Neural cell (in vitro differentiated cells): Measurements from ENCODE around the gene TEDC2.

Experiments
- CTCF ChIP-seq: fragments of 450-650 bp; IDR thresholded peaks from 2 replicates; pipeline ENCODE4 v1.5.1; 2014; ENCODE audit warnings: antibody characterized with exemption, mild to moderate bottlenecking, moderate library complexity; ENCODE audit not compliant: poor library complexity, severe bottlenecking
- EP300 ChIP-seq: fragments of 450-650 bp; conservative IDR thresholded peaks from 2 replicates; pipeline ENCODE4 v1.6.1; 2014; ENCODE audit warnings: antibody characterized with exemption, mild to moderate bottlenecking, moderate library complexity; ENCODE audit not compliant: poor library complexity, severe bottlenecking
- EZH2 ChIP-seq: fragments of 200-600, 300-800 bp; shearing (Covaris generic), sonication (generic); IDR thresholded peaks from 2 replicates; pipeline ENCODE4 v1.6.1; 2014; ENCODE audit warnings: antibody characterized with exemption, low read length, borderline replicate concordance, mild to moderate bottlenecking; ENCODE audit not compliant: insufficient read depth, poor library complexity, severe bottlenecking
- MXI1 ChIP-seq: fragments of 450-650 bp; conservative IDR thresholded peaks from 2 replicates; pipeline ENCODE4 v1.6.1; 2014; ENCODE audit warnings: antibody characterized with exemption, mild to moderate bottlenecking; ENCODE audit not compliant: poor library complexity, severe bottlenecking
- POLR2AphosphoS5 ChIP-seq: IDR thresholded peaks from 2 replicates; pipeline ENCODE4 v1.6.1; 2012
- RAD21 ChIP-seq: fragments of 450-650 bp; conservative IDR thresholded peaks from 2 replicates; pipeline ENCODE4 v1.6.1; 2014; ENCODE audit warnings: antibody characterized with exemption, mild to moderate bottlenecking, moderate library complexity
- REST ChIP-seq: IDR thresholded peaks from 2 replicates; pipeline ENCODE4 v1.6.1; 2012; ENCODE audit warnings: borderline replicate concordance
- SMC3 ChIP-seq: fragments of 450-650 bp; conservative IDR thresholded peaks from 2 replicates; pipeline ENCODE4 v1.6.1; 2014; ENCODE audit warnings: antibody characterized with exemption, mild to moderate bottlenecking, moderate library complexity; ENCODE audit not compliant: poor library complexity
- TAF1 ChIP-seq: IDR thresholded peaks from 2 replicates; pipeline ENCODE4 v1.6.1; 2012; ENCODE audit warnings: low read depth

- TF ChIP-seq CTCF (no peak), REST (no peak), POLR2AphosphoS5 (no peak), RAD21 (no peak), EP300 (no peak), MXI1 (no peak), EZH2 (no peak), TAF1 (no peak), SMC3 (no peak)
These were observed 34.0 kb upstream of the TEDC2 start for GRCh38 chr16:2425825-2426430.
